ENCODE results near the gene SCFD2. TPM values are rescaled to one million over a fixed set of nuclear protein-coding genes. Genes with fewer than 3 reads are reported as not detected.
A peak's percentile ranks its signal among the peaks of the same experiment; 100 is the strongest.

The SCFD2 gene
- total RNA-seq, 1 experiment from 2014 or later: 12.4 TPM

- DNase-seq (ENCODE audit: low spot score) (no peak), ATAC-seq (no peak)
- ChIA-PET POLR2A (no interaction called here), CTCF (no interaction called here)
- TF ChIP-seq ATF1 (CRISPR knock-in tag; IDR thresholded peaks at IDR 0.05) (no peak), HMGA2 (CRISPR knock-in tag; IDR thresholded peaks at IDR 0.05) (no peak), MLX (CRISPR knock-in tag; IDR thresholded peaks at IDR 0.05) (no peak), AR (CRISPR knock-in tag; IDR thresholded peaks at IDR 0.05) (no peak), TCF7 (CRISPR knock-in tag; IDR thresholded peaks at IDR 0.05; ENCODE audit: low read depth) (no peak)
- Mint-ChIP-seq H3K4me1 (no peaks in the 10 kb centered on the region), H3K27me3 (ENCODE audit: low read depth) (no peaks in the 10 kb centered on the region), H3K36me3 (no peaks in the 10 kb centered on the region), H3K4me3 (no peak overlapping the region), H3K27ac (no peak overlapping the region), H3K9me3 (peaks cover 5% of the 10 kb centered on the region)
Measured at GRCh38 chr4:53131562-53131925, 234.3 kb downstream of the SCFD2 start.

- ATAC-seq: peak; percentile 41; the same call in 1 of the 2 replicates
- no peak for DNase-seq (ENCODE audit: low spot score)
- no peak for TF ChIP-seq ZBTB21 (CRISPR knock-in tag; IDR thresholded peaks at IDR 0.05; ENCODE audit: borderline replicate concordance)
- TF ChIP-seq AFF4 (CRISPR knock-in tag; IDR thresholded peaks at IDR 0.05; ENCODE audit: borderline replicate concordance): no peak
- no peak for TF ChIP-seq NFE2L1 (CRISPR knock-in tag; IDR thresholded peaks at IDR 0.05)
- Mint-ChIP-seq H3K4me1 (no peaks in the 10 kb centered on the region), H3K36me3 (no peaks in the 10 kb centered on the region), H3K27ac (0 out of 2 replicates have a peak overlapping the region, but pooled peaks have one; percentile 8), H3K4me3 (no peak overlapping the region), H3K27me3 (ENCODE audit: low read depth) (no peaks in the 10 kb centered on the region), H3K9me3 (peaks cover 3% of the 10 kb centered on the region; the same call in 1 of the 2 replicates)
- CTCF ChIA-PET: no interaction called here
- POLR2A ChIA-PET: no interaction called here
Measured at GRCh38 chr4:53130896-53131561, 234.8 kb downstream of the SCFD2 start.

- Mint-ChIP-seq H3K4me1 (no peaks in the 10 kb centered on the region), H3K36me3 (no peaks in the 10 kb centered on the region), H3K27me3 (ENCODE audit: low read depth) (no peaks in the 10 kb centered on the region), H3K9me3 (peaks cover 3% of the 10 kb centered on the region; the same call in 1 of the 2 replicates), H3K27ac (no peak overlapping the region), H3K4me3 (no peak overlapping the region)
- ATAC-seq (no peak), DNase-seq (ENCODE audit: low spot score) (no peak)
- ChIA-PET CTCF (no interaction called here), POLR2A (no interaction called here)
- TF ChIP-seq ZNF512 (CRISPR knock-in tag; IDR thresholded peaks at IDR 0.05; ENCODE audit: borderline replicate concordance) (no peak), CDX4 (CRISPR knock-in tag; IDR thresholded peaks at IDR 0.05; ENCODE audit: borderline replicate concordance) (no peak), MLX (CRISPR knock-in tag; IDR thresholded peaks at IDR 0.05) (no peak), ZNF219 (CRISPR knock-in tag; IDR thresholded peaks at IDR 0.05; ENCODE audit: borderline replicate concordance) (no peak), ZNF423 (CRISPR knock-in tag; IDR thresholded peaks at IDR 0.05) (no peak), E2F4 (CRISPR knock-in tag; IDR thresholded peaks at IDR 0.05; ENCODE audit: borderline replicate concordance, low read depth) (no peak), ZBTB21 (CRISPR knock-in tag; IDR thresholded peaks at IDR 0.05; ENCODE audit: borderline replicate concordance) (no peak), CREM (CRISPR knock-in tag; IDR thresholded peaks at IDR 0.05) (no peak), FOXJ3 (CRISPR knock-in tag; IDR thresholded peaks at IDR 0.05; ENCODE audit: borderline replicate concordance) (no peak), CTCF (IDR thresholded peaks at IDR 0.05) (no peak)
Measured at GRCh38 chr4:53128706-53129357, 237.0 kb downstream of the SCFD2 start.

Measured in WTC11 (cell line).